Measurements from ENCODE around the gene DDX24. TPM values are rescaled to one million over a fixed set of nuclear protein-coding genes. Genes with fewer than 3 reads are reported as not detected.

The DDX24 gene
- total and polyA plus RNA-seq, 2 donors (not counting 1 experiment from before 2014, with no cell fraction given): 143 to 192 TPM

- no peak for DNase-seq (ENCODE audit: low read depth in 2 of 2)
- no peaks in the 10 kb centered on the region for H3K9me3 ChIP-seq (ENCODE audit: control insufficient read depth, insufficient read depth, low read depth, low read length)
- H3K4me3 ChIP-seq (replicated peaks in 1 of 4; ENCODE audit: control extremely low read depth in 1 of 4, insufficient read depth in 1 of 4, low read depth in 3 of 4, low read length in 4 of 4): no peak overlapping the region
- no peaks in the 10 kb centered on the region for H3K79me2 ChIP-seq (ENCODE audit: control insufficient read depth, insufficient read depth, low read length)
- H3K36me3 ChIP-seq (ENCODE audit: control insufficient read depth, insufficient read depth, low read length): no peaks in the 10 kb centered on the region
- no peak overlapping the region for H3K27ac ChIP-seq (ENCODE audit: insufficient read depth, low read length)
- H3K27me3 ChIP-seq (ENCODE audit: control insufficient read depth, insufficient read depth, low read length): no peaks in the 10 kb centered on the region
- H2AFZ ChIP-seq (ENCODE audit: low read length): no peak overlapping the region
- no peak for TF ChIP-seq EZH2 (IDR thresholded peaks at IDR 0.05; ENCODE audit: low read length, missing control alignments)
- TF ChIP-seq CTCF (conservative IDR thresholded peaks at IDR 0.05 in 1 of 2, IDR thresholded peaks at IDR 0.05 in 1 of 2; ENCODE audit: low read depth in 1 of 2, low read length in 2 of 2): no peak
- no peaks in the 10 kb centered on the region for H4K20me1 ChIP-seq (ENCODE audit: control insufficient read depth, extremely low read depth, insufficient read depth, low read length)
- H3K4me1 ChIP-seq (ENCODE audit: control insufficient read depth, extremely low read depth, insufficient read depth, low read length): peaks cover 3% of the 10 kb centered on the region
- H3K9ac ChIP-seq (ENCODE audit: insufficient read depth, low read length): no peak overlapping the region
- no peak overlapping the region for H3K4me2 ChIP-seq (ENCODE audit: extremely low read depth, insufficient read depth, low read length)
Observed at GRCh38 chr14:94093418-94093817, 12.4 kb upstream of the DDX24 start.

- H3K9ac ChIP-seq (ENCODE audit: insufficient read depth, low read length): no peak overlapping the region
- H3K27me3 ChIP-seq (ENCODE audit: control insufficient read depth, insufficient read depth, low read length): no peaks in the 10 kb centered on the region
- no peak overlapping the region for H3K4me3 ChIP-seq (replicated peaks in 1 of 4; ENCODE audit: control extremely low read depth in 1 of 4, insufficient read depth in 1 of 4, low read depth in 3 of 4, low read length in 4 of 4)
- no peak overlapping the region for H3K4me2 ChIP-seq (ENCODE audit: extremely low read depth, insufficient read depth, low read length)
- peaks cover 5% of the 10 kb centered on the region for H3K4me1 ChIP-seq (ENCODE audit: control insufficient read depth, extremely low read depth, insufficient read depth, low read length)
- no peak overlapping the region for H3K27ac ChIP-seq (ENCODE audit: insufficient read depth, low read length)
- H3K9me3 ChIP-seq (ENCODE audit: control insufficient read depth, insufficient read depth, low read depth, low read length): no peaks in the 10 kb centered on the region
- DNase-seq (ENCODE audit: low read depth in 2 of 2): peak in 1 of 2 donors; percentile 51
- H3K36me3 ChIP-seq (ENCODE audit: control insufficient read depth, insufficient read depth, low read length): no peaks in the 10 kb centered on the region
- H2AFZ ChIP-seq (ENCODE audit: low read length): no peak overlapping the region
- H4K20me1 ChIP-seq (ENCODE audit: control insufficient read depth, extremely low read depth, insufficient read depth, low read length): no peaks in the 10 kb centered on the region
- no peaks in the 10 kb centered on the region for H3K79me2 ChIP-seq (ENCODE audit: control insufficient read depth, insufficient read depth, low read length)
- TF ChIP-seq CTCF (conservative IDR thresholded peaks at IDR 0.05 in 1 of 2, IDR thresholded peaks at IDR 0.05 in 1 of 2; ENCODE audit: low read depth in 1 of 2, low read length in 2 of 2): no peak
- TF ChIP-seq EZH2 (IDR thresholded peaks at IDR 0.05; ENCODE audit: low read length, missing control alignments): no peak
Observed at GRCh38 chr14:94089479-94089878, 8.5 kb upstream of the DDX24 start.

GRCh38 chr14:94088516-94088915, 7.5 kb upstream of the DDX24 start:
- Histone ChIP-seq H3K36me3 (ENCODE audit: control insufficient read depth, insufficient read depth, low read length) (no peaks in the 10 kb centered on the region), H3K9me3 (ENCODE audit: control insufficient read depth, insufficient read depth, low read depth, low read length) (no peaks in the 10 kb centered on the region), H3K27ac (ENCODE audit: insufficient read depth, low read length) (no peak overlapping the region), H3K4me2 (ENCODE audit: extremely low read depth, insufficient read depth, low read length) (no peak overlapping the region), H3K9ac (ENCODE audit: insufficient read depth, low read length) (no peak overlapping the region), H2AFZ (ENCODE audit: low read length) (no peak overlapping the region), H3K79me2 (ENCODE audit: control insufficient read depth, insufficient read depth, low read length) (no peaks in the 10 kb centered on the region), H3K4me1 (ENCODE audit: control insufficient read depth, extremely low read depth, insufficient read depth, low read length) (peaks cover 5% of the 10 kb centered on the region), H3K4me3 (replicated peaks in 1 of 4; ENCODE audit: control extremely low read depth in 1 of 4, insufficient read depth in 1 of 4, low read depth in 3 of 4, low read length in 4 of 4) (no peak overlapping the region), H3K27me3 (ENCODE audit: control insufficient read depth, insufficient read depth, low read length) (no peaks in the 10 kb centered on the region), H4K20me1 (ENCODE audit: control insufficient read depth, extremely low read depth, insufficient read depth, low read length) (no peaks in the 10 kb centered on the region)
- TF ChIP-seq EZH2 (IDR thresholded peaks at IDR 0.05; ENCODE audit: low read length, missing control alignments) (no peak), CTCF (conservative IDR thresholded peaks at IDR 0.05 in 1 of 2, IDR thresholded peaks at IDR 0.05 in 1 of 2; ENCODE audit: low read depth in 1 of 2, low read length in 2 of 2) (no peak)
- DNase-seq (ENCODE audit: low read depth in 2 of 2): peak in 1 of 2 donors; percentile 74

Measured in fibroblast of lung (primary cell).